Middle frontal gyrus (tissue), 1 donor: Measurements from ENCODE around the gene MTG1.
A peak's percentile ranks its signal among the peaks of the same experiment; 100 is the strongest.
"Not testable (repeated sequence)": the region's sequence is repeated elsewhere in the genome, so short reads cannot be mapped to it uniquely, and the experiment has no call there.

Source experiments
- DNase-seq: peaks from one replicate; pipeline ENCODE4 v3.0.0-alpha.2; 2015; ENCODE audit warnings: low spot score; ENCODE audit errors: extremely low spot score

MTG1 gene

DNA sequence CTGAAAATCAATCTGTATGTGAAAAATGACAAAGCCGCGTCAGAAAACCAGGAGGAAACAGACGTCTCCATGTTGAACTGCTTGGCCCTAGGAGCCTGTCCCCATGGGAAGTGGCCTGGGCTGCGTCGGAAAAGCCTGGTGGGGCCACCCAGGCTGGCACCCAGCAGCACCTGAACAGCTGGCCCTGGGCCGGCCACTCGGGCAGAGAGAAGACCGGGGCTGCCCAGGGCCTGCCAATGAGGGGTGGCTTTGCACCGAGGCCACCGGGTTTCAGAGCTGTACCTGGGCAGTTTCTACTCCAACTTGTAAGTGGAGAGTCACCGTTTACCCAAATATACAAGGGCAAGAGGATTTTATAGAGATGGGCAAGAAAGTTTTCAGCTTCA, 35.0 kb upstream of the MTG1 start:
- DNase-seq: no peak

DNA sequence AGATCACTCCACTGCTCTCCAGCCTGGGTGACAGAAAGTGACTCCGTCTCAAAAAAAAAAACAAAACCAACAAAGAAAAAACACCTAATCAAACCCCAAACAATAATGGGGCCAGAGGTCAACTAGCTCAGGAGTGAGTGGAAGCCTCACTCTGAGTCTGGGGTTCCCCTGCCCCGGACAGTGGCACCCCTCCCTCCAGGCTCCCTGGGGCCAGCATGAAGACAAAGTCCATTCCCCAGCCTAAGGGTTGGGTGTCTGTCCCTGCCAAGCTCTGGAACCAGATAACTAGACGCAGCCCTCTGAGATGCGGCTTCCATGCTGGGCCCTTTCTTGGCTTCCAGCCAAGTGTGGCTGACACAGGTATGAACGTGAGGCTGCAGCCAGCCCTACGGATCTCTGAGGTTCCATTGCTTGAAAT, 34.4 kb upstream of the MTG1 start:
- DNase-seq: no peak

DNA sequence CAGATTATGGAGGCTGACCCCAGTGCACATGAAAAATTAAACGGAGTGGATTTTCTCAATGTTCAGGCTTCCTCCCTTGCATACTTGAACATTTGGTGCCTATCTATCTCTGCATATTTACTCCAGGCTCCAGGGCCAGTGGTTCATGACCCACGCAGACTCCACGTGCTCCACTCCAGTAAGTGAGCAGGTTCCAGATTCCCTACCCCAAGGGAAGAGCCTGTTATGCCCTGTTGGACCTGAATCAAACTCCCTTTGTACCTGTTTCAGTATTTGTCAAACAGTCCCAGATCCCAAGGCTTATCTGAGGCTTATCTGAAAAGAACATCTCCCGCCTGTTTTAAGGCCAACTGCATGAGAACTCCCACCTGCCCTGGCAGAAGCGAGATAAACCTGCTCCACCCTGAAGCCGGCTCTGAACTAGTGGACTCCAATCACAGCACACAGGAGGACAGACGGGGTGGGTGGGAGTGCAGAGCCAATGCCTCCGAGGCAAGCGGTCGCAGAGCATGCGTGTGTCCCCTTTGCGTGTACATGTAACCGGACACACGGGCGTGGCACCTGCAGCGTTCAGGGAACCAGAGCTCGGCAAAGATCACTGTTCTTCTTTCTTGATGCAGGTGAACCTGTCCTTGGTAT, 33.9 kb upstream of the MTG1 start:
- DNase-seq: no peak

DNA sequence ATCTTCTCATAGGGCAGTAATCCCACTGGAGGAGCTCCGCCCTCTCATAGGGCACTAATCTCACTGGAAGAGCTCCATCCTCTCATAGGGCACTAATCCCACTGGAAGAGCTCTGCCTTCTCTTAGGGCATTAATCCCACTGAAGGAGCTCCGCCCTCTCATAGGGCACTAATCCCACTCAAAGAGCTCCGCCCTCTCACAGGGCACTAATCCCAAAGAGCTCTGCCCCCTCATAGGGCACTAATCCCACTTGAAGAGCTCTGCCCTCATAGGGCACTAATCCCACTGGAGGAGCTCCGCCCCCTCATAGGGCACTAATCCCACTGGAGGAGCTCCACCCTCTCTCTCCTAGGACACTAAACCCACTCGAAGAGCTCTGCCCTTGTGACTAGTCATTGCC, 32.7 kb upstream of the MTG1 start:
- no peak for DNase-seq

DNA sequence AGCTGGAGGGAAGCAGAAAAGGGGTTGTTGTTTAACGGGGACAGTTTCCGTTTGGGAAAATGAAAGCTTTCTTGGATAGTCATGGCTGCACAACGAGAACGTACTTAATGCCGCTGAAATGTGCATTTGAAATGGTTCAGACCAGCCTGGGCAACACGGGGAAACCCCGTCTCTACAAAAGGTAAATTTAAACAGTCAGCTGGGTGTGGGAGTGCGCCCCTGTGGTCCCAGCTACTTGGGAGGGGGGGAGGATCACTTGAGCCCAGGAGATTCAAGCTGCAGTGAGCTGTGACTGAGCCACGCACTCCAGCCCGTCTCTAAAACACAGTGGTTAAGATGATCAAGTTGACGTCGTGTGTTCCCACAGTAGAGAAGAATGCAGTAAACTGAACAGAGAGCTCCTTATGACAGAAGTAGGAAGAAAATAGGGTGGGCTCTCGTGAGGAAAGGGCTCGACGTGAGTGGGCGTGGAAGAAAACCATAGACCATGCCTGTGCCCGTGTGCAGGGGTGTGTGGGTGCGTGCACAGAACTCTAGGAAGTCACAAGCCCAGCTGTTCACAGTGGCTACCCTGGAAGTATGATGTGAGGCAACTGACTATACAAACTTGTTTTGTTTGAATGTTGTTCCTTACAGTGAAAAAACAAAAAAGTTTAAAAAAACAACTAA, 32.0 kb upstream of the MTG1 start:
- no peak for DNase-seq

DNA sequence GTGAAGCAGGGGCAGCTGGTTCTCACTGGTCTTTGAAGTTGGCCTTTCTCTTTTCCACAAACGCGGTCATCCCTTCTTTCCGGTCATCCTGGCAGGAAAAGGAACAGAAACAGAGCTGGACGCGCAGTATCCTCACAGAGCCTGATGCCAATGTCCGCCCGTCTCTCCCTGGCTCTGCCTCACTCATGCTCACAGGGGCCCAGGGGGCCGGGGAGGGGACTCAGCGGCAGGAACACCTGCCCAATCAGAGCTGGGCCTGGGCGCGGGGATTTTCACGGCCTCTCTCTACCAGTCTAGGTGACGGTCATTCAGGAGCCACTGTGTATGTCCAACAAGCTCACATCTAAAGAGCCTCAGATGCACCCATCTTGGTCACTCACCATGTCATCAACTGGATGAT, 31.1 kb upstream of the MTG1 start:
- DNase-seq: no peak

DNA sequence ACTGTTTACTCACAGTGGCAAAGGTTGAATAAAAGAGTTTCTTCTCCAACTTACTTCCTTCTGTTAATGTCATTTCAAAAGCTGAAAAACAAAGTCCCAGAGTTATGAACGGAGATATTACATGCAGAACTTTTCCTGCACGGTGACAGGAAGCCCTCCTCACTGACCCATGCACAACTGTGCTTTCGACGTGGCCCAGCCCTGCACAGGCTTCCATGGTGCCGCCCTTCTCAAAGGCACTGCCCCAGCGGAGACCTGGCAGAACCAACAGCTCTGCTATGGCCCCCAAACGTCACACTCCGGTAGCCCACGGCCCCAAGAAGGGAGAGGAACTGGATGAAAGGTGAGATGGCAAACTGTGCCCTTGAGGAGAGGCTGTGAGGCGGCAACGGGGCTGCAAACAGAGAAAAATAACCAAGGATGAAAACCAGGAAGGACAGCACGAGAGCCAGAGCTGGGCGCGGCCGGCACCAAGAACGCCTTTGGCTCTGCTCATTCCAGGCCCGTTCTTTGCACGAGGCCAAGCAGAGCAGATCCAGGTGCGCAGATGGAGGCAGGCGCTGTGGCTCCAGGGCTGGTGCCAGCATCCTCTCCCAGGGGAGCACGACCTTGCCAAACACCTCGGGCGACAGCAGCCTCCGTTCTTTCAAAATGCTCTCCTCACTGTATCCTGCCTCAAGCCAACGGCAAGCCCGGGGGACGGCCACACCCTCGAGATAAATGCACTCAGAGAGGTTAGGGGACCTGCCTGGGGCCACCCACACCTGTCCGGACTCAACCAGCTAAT, 29.1 kb upstream of the MTG1 start:
- no peak for DNase-seq

DNA sequence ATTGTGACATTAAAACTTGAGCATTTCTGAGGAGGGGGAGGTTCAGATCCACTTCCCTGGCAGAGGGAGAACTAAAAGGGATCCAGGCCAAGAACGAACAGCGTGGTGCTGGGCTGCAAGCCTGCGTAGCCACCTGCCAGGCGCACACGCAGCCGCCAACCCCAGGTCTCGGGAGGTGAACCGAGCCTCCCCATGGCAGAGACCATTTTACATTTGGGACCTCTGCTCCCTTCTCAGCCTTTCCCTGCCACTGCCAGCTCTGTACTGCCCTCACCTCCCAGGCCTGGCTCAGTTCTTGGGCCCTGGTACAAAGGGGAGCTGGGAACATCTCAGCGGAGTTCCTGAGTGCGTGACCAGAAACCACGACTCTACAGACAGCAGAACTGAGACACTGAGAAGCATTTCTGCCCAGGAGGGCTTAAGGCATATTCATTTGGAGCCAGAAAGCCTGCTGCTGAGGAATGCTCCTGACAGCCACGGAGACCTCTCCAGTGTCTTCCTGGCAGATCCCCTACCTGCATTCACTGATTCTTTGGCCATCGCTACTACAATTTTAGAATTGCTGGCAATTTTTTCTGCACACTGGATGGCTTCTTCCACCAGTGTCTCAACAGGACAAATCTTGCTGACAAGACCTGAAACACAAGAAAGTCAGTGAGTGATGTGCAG, 28.4 kb upstream of the MTG1 start:
- DNase-seq: no peak

DNA sequence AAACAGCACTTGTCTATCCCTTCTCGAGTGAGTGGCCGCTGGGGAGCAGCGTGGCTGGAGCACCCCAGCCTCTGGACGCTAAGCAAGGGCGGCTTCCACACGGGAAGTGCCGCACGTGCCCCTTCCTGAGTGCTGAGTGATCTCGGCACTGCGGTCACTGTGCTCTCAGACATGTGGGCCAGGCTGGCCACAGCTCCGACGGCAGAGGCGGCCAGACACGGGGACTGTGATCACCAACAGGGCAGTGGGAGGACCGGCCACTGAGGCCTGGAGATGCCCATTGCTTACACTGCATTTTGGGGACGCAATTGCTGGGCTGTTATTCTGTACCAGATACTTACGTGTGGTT, 27.9 kb upstream of the MTG1 start:
- no peak for DNase-seq

DNA sequence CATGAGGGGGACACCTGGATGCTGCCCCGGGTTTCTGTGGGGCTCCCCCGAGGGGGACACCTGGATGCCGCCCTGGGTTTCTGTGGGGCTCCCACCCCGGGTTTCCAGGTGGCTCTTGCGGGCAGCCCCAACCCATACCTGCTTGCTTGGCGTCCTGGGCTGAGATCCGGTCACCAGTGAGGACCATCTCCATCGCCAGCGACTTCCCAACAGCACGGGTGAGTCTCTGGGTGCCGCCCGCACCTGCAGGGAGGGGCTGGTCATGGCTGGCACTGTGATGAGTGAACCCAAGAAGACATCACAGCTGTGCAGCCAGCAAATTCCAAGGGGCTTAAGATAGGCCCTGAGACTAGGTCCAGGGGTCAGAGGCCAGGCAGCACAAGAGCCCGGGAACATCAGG, 27.2 kb upstream of the MTG1 start:
- DNase-seq: no peak

DNA sequence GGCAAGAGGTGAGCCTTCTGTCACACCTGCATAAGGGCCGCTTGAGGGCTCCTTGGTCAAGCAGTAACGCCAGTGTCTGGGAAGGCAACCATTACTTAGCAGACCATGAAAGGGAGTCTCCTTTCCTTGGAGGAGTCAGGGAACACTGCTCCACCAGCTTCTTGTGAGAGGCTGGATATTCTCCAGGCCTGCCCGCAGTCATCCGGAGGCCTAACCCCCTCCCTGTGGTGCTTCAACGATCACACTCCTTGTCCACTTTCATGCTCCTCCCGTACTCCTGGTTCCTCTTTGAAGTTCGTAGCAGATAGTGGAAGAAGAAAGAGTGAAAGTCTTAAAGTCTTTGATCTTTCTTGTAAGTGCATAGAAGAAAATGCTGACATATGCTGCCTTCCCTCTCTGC, 26.5 kb upstream of the MTG1 start:
- DNase-seq: not testable (repeated sequence)

DNA sequence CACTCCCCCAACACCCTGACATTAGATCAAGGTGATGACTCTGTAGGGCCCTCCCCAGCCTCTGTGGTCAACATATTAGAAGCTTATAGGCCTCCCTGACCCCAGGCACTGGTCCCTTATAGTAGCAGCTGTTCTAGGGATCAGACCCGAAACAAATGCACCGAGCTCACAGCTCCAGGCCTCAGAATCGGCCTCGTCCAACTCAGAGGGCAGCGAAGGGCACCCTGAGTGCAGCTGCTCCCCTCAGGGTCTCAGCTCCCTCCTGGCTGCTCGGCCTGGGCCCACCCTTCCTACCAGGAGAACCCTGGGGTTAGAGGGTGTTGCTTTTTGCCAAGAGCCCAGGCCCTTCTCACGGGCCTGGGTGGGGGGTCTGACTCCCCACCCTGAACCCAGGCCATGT, 25.8 kb upstream of the MTG1 start:
- no peak for DNase-seq

DNA sequence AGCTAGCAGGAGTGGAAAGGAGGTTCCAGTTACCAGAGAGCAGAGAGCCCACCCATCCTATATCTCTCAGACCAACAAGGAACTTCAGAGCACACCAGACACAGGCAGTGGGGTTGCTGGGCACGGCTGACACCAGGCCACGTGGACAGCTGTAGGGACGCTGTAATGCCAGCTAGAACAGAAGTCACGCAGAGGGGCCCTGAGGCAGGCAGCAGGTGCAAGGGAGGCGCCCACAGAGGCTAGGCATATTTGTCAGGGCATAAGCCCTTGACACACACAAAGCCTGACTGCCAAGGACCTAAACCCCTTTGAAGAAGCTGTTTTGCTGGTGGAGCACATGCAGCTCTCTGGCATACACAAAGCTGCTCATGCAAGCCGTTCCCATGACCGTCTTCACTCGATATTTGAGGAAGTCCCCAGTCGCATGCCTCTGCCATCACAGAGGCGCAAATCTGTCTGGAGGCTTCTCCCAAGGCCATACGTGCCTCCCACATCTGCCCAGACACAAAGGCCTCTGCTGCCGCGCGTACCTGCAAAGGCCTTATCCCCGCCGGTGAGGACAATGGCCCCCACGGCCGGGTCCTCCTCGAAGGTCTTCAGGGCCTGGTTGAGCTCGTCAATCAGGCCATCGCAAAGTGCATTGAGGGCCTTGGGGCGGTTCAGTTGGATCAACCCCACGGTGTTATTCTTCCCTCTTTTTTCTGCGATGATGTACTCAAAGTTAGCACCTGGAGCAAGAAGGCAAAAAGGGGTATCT, 23.7 kb upstream of the MTG1 start:
- no peak for DNase-seq

DNA sequence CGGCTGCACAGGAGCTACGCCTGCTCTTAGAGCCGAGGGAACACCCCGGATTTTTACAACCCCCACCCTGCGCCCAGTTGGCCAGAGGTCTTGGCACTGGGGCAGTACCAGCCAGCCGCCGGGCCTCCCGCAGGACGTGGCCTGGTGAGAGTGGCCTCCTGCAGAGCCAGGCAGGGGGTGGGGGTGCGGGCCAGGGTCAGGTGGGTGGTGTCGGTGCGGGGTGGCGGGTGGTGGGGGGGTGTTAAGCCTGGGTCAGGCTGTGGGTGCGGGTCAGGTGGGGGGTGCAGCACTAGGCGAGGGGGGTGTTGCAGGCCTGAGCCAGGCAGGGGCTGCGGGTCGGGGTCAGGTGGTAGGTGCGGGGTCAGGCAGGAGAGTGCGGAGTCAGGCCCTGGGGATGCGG, 21.4 kb upstream of the MTG1 start:
- DNase-seq: no peak

DNA sequence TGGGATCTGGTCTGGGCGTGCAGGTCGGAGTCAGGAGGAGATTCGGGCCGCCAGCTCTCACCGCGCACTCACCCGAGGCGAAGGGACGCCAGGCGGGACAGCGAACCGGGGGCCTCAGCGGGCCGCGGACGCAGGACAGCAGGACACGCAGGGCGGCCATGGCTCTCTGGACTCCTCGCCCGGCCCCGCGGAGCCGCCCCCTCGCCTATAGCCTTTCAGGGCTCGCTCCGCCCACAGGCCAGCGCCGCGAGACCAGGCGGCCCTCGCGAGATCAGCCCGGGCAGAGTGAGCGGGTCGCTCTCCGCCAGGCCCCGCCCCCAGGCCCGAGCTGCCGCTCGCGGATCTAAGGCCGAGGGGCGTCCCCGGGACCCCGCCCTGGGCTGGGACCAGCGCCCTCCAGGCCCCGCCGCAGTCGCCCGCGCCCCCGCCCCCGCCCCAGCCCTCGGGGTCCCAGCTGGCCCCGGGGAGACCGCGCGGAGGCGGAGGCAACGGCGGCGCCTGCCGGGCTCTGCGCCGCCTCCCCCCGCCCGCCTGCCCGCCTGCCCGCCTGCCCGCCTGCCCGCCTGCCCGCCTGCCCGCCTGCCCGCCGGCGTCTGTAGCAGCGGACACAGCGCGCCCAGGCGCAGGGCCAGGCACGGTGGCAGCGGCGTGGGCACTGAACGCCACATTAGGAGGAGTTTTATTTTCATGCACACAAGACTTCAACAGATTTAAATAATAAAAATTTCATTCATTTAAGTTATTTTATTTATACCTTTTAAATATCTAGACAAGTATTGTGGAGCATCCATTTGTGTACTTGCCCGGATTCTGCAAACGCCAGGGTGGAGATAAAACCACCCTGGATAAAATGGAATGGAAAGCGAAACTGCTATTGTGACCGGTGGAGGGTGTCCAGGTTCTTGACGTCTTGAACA, 20.5 kb upstream of the MTG1 start, which contains the start of gene ECHS1:
ECHS1 (minus strand) TSS at position 181 of the 917 bp plus-strand sequence; CDS start at position 160, 21 bp downstream.
- peak; percentile 92 for DNase-seq

DNA sequence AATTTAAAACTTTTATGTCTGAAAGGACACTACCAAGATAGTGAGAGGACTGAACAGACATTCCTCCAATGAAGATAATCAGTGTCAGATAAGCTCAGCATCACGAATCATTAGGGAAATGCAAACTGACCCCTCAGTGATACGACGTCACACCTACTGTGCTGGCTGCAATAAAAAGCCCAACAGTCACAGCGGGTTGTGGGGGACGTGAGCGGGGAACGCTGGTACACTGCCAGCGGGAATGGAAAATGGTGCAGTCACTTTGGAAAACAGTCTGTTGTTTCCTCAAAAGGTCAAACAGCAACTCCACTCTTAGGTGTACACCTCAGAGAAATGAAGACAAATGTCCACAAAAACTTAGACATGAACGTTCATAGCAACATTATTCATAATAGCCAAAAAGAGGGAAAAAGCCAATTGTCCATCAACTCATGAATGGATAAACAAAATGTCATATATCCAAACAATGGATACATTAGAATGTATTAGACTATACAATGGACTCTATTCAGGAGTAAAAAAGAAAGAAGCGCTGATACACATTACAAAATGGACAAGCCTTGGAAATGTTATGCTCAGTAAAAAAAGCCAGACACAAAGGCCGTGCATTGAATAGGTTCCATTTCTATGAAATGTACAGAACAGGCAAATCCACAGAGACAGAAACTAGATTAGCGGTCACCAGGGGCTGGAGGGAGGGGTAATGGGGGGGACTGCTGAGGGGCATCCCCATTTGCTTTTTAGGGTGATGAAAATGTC, 18.4 kb upstream of the MTG1 start:
- no peak for DNase-seq

DNA sequence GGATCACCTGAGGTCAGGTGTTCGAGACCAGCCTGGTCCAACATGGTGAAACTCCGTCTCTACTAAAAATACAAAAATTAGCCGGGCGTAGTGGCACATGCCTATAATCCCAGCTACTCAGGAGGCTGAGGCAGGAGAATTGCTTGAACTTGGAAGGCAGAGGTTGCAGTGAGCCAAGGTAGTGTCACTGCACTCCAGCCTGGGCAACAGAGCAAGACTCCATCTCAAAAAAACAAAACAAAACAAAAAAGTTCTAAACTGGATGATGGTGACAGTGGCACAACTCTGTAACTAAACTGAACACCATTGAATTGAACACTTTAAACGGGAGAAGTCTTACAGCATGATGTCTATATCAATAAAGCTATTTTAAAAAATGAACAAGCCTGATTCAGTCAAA, 17.8 kb upstream of the MTG1 start:
- DNase-seq: not testable (repeated sequence)

DNA sequence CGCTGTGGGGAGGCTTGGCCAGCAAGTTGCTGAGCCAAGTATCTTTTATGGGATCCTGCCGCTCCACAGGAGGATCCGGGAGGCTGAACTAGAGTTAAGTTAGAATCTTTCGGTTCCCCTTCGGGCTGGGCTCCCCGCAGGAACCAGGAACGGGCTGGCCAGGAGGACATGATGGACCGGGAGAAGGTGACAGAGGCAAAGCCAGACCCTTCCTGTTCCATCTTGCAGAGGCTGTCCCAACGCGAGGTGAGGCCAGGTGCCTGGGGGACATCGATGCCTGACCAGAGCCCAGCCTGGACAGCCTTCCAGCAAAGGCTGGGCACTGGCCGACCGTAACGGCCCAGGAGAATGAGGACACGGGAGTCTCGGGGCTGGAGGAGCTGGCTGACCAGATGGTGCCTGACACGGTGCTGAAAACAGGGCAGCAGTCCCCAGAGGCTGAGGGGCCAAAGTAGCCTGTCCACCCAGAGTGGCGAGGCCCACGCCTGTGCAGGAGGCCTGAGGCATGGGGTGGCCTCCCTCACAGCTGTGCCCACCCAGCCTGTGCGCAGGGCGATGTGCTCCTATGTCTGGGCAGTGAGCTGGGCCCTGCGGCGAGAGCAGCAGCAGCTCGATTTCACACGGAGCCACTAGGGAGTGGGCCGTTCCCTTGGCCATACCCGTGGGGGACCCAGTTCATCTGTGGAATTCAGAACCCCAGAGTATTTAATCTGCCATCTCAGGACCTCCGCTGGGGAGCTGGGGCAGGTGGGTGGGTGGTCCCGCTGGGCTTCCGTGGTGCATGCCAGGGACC, 16.7 kb upstream of the MTG1 start:
- DNase-seq: no peak

DNA sequence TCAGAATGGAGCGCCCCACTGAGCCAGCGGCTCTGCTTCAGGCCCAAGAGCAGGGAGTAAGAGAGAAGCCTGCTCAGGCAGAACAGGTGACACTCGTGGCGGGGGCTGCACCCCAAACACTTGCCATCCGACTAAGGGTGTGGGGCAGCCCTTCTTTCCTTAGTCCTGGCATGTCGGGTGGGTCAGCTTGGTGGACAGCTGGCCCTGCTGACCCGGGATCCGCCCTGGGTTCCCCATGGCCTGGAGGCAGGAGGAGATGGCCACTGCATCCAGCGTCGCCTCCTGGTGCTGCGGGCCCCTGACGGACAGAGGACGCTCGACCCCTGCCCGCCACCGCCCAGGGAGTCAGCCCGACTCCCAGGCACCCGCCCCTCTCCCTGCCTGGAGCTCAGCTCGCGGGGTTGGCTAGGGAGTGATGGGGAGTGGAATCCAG, 16.1 kb upstream of the MTG1 start:
- no peak for DNase-seq
